SU-DHL-6 (cell line): Measurements from ENCODE around the gene POU2AF2.

Experiments used
- EZH2phosphoT487 ChIP-seq: fragments of 200-600 bp; sonication (generic), shearing (Covaris generic); conservative IDR thresholded peaks from 2 replicates; pipeline ENCODE4 v1.6.1; 2018; ENCODE audit warnings: mild to moderate bottlenecking, antibody characterized with exemption, low read length, moderate library complexity, mixed read lengths
- TF ChIP-seq, protein P1 (sequence below): fragments of 200-600 bp; sonication (generic); IDR thresholded peaks from one replicate; pipeline ENCODE4 v1.5.1; 2017; ENCODE audit warnings: antibody characterized with exemption, mild to moderate bottlenecking, low read length, moderate library complexity; ENCODE audit not compliant: insufficient read depth, poor library complexity, severe bottlenecking

DNA sequence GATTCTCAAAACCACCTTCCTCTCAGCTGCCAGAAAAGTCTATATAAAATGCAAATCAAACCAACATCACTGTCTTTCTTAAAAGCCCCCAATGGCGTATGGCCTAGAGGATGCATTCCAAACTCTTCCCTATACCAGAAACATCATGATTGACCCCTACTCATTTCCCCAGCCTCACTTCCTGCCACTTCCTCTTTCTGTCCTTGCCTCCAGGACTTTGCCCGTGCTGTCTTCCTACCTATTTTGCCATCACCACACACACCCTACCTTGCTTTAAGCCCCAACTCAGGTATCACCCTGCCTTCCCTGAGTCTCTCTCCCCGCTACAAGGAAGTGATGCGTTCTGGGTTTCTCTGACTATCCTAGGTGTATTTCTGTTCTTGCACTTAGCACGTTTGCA, 8.1 kb downstream of the POU2AF2 start:
- TF ChIP-seq, protein P1, sequence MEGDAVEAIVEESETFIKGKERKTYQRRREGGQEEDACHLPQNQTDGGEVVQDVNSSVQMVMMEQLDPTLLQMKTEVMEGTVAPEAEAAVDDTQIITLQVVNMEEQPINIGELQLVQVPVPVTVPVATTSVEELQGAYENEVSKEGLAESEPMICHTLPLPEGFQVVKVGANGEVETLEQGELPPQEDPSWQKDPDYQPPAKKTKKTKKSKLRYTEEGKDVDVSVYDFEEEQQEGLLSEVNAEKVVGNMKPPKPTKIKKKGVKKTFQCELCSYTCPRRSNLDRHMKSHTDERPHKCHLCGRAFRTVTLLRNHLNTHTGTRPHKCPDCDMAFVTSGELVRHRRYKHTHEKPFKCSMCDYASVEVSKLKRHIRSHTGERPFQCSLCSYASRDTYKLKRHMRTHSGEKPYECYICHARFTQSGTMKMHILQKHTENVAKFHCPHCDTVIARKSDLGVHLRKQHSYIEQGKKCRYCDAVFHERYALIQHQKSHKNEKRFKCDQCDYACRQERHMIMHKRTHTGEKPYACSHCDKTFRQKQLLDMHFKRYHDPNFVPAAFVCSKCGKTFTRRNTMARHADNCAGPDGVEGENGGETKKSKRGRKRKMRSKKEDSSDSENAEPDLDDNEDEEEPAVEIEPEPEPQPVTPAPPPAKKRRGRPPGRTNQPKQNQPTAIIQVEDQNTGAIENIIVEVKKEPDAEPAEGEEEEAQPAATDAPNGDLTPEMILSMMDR, result no peak
- TF ChIP-seq EZH2phosphoT487, result no peak
